ENCODE data around the gene PRRT3. TPM values are rescaled to one million over a fixed set of nuclear protein-coding genes. Genes with fewer than 3 reads are reported as not detected.
A peak's percentile ranks its signal among the peaks of the same experiment; 100 is the strongest.

PRRT3 gene
- 1 to 10 TPM; 2.8 to 3.5 (median 3.0) TPM for polyA plus RNA-seq (ENCODE audit: insufficient read length in 3 of 3)

GRCh38 chr3:9951962-9952805 is at the start of gene PRRT3:
Gene PRRT3, minus strand, starts transcription at chr3:9952408. Its CDS starts 2,293 bp downstream, at chr3:9950115.
- no peak for DNase-seq (ENCODE audit: low read depth in 3 of 3, low spot score in 2 of 3)

GRCh38 chr3:10000686-10001085 is 48.5 kb upstream of the PRRT3 start:
- no peak for DNase-seq (ENCODE audit: low read depth in 3 of 3, low spot score in 2 of 3)

GRCh38 chr3:9994086-9994844 is 42.1 kb upstream of the PRRT3 start:
- DNase-seq (ENCODE audit: low read depth in 3 of 3, low spot score in 2 of 3), result no peak

- no peak for DNase-seq (ENCODE audit: low read depth in 3 of 3, low spot score in 2 of 3)
Measured at GRCh38 chr3:9986230-9986725, 34.1 kb upstream of the PRRT3 start.

- no peak for DNase-seq (ENCODE audit: low read depth in 3 of 3, low spot score in 2 of 3)
Measured at GRCh38 chr3:9980251-9980650, 28.0 kb upstream of the PRRT3 start.

- DNase-seq (ENCODE audit: low read depth in 3 of 3, low spot score in 2 of 3), result no peak
Measured at GRCh38 chr3:9978710-9979305, 26.6 kb upstream of the PRRT3 start.

- no peak for DNase-seq (ENCODE audit: low read depth in 3 of 3, low spot score in 2 of 3)
Measured at GRCh38 chr3:9976721-9977709, 24.8 kb upstream of the PRRT3 start.

- DNase-seq (ENCODE audit: low read depth in 3 of 3, low spot score in 2 of 3), result no peak
Measured at GRCh38 chr3:9970020-9970652, 17.9 kb upstream of the PRRT3 start.

- no peak for DNase-seq (ENCODE audit: low read depth in 3 of 3, low spot score in 2 of 3)
Measured at GRCh38 chr3:9969632-9970019, 17.4 kb upstream of the PRRT3 start.

GRCh38 chr3:9966841-9967240 is 14.6 kb upstream of the PRRT3 start:
- no peak for DNase-seq (ENCODE audit: low read depth in 3 of 3, low spot score in 2 of 3)

- no peak for DNase-seq (ENCODE audit: low read depth in 3 of 3, low spot score in 2 of 3)
Measured at GRCh38 chr3:9965200-9965875, 13.1 kb upstream of the PRRT3 start.

- DNase-seq (ENCODE audit: low read depth in 3 of 3, low spot score in 2 of 3), result no peak
Measured at GRCh38 chr3:9957214-9957613, 5.0 kb upstream of the PRRT3 start.

GRCh38 chr3:9955611-9956352 is 3.6 kb upstream of the PRRT3 start:
- no peak for DNase-seq (ENCODE audit: low read depth in 3 of 3, low spot score in 2 of 3)

GRCh38 chr3:9955067-9955502 is 2.9 kb upstream of the PRRT3 start:
- DNase-seq (ENCODE audit: low read depth in 3 of 3, low spot score in 2 of 3), result peak in 1 of 3 donors; percentile 48

GRCh38 chr3:9951598-9951961 is 628 bp downstream of the PRRT3 start:
- DNase-seq (ENCODE audit: low read depth in 3 of 3, low spot score in 2 of 3), result no peak

- DNase-seq (ENCODE audit: low read depth in 3 of 3, low spot score in 2 of 3), result no peak
Measured at GRCh38 chr3:9951126-9951525, 1.1 kb downstream of the PRRT3 start.

- DNase-seq (ENCODE audit: low read depth in 3 of 3, low spot score in 2 of 3), result no peak
Measured at GRCh38 chr3:9949626-9950025, 2.6 kb downstream of the PRRT3 start.

GRCh38 chr3:9949115-9949514 is 3.1 kb downstream of the PRRT3 start:
- no peak for DNase-seq (ENCODE audit: low read depth in 3 of 3, low spot score in 2 of 3)

Measured in right renal cortex interstitium (tissue), 3 donors.